Stimulated activated CD4-positive, alpha-beta T cell treated with anti-CD3 and anti-CD28 coated beads, Interleukin-2, amount 100 ng/mL, for 24 hours (primary cell): ENCODE measurements around the gene KIRREL1.

ENCODE experiments used
- DNase-seq, 2 donors: peaks; one replicate each; pipeline ENCODE4 v3.0.0-alpha.2; 2020

The KIRREL1 gene

GRCh38 chr1:158037008-158037865, 43.8 kb downstream of the KIRREL1 start:
- no peak for DNase-seq

GRCh38 chr1:158037866-158038359, 44.5 kb downstream of the KIRREL1 start:
- DNase-seq, result no peak

DNA sequence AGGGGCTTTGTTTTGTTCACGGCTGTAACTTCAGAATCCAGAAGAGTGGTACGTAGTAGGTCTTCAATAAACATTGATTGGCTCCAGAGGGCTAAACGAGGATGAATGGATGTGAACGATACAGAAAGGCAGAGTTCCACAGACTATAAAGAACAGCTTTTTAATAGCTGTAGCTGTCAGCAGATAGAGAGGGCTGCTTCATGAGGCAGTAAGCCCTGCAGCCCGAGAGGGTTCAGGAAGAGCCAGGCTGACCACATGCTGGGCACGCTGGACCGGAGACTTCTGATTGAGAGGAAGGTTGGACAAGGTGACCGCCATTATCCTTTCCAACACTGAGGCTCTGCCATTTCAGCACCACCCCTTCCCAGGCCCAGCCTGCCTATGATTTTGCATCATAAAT, 45.3 kb downstream of the KIRREL1 start:
- no peak for DNase-seq

- no peak for DNase-seq
These were observed 45.9 kb downstream of the KIRREL1 start for GRCh38 chr1:158039380-158039779.

- no peak for DNase-seq
These were observed 46.9 kb downstream of the KIRREL1 start for GRCh38 chr1:158040323-158040722.

GRCh38 chr1:158043232-158043631, 49.8 kb downstream of the KIRREL1 start:
- DNase-seq, result no peak

DNA sequence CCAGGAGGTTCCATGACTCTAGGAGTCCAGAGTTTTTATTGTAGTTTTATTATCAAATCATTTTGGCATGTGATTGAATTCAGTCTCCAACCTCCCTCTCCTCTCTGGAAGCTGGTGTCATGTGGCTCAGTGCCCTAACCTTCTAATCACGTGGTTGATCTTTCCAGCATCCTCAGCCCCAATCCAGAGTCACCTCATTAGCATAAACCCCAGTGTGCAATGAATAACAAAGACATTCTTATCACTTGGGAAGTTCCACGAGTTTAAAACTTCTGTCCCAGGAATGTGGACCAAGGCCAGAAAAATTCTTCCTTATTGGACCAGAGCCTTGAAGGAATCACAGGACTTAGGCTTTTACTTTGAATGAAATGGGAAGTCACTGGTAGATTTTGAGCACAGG, 52.2 kb downstream of the KIRREL1 start:
- DNase-seq, result no peak

DNA sequence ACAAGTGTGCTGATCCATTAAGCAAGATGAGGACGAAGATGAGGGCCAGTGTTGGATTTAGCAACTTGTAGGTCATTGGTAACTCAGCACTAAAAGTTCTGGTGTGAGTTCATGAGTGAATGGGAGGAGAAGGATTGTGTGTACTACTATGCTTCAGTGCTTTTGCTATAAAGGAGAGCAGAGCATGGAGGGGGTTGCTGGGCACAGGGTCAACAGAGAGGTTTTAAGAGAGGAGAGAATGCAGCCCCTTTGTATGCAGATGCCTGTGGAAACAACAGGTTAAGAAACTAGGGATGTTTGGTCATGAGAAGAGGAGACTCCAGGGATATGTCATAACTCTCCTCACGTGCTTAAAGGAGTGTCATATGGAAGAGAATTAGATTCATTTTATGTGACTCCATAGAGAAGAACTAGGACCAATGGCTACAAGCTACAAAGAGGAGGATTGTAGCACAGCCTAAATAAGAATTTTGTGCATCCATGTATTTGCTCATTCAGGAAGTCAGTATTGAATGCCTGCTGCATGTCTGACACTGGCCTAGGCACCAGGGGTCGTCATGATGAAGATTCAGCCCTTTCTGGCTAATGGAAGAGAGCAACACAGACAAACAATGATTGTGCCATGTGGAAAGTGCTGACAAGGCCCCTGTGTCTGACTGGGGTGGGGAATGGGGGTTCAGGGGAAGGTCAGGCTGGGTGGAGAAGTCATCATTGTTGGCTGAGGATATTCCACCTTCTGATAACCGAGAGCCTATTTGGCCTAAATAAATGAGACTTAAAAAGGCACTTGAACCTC, 53.5 kb downstream of the KIRREL1 start:
- DNase-seq, result no peak

- DNase-seq, result no peak
These were observed 55.1 kb downstream of the KIRREL1 start for GRCh38 chr1:158048371-158049067.

- no peak for DNase-seq
These were observed 56.4 kb downstream of the KIRREL1 start for GRCh38 chr1:158049853-158050252.

- no peak for DNase-seq
These were observed 59.8 kb downstream of the KIRREL1 start for GRCh38 chr1:158053276-158053675.

- DNase-seq, result no peak
These were observed 61.3 kb downstream of the KIRREL1 start for GRCh38 chr1:158054721-158055120.

DNA sequence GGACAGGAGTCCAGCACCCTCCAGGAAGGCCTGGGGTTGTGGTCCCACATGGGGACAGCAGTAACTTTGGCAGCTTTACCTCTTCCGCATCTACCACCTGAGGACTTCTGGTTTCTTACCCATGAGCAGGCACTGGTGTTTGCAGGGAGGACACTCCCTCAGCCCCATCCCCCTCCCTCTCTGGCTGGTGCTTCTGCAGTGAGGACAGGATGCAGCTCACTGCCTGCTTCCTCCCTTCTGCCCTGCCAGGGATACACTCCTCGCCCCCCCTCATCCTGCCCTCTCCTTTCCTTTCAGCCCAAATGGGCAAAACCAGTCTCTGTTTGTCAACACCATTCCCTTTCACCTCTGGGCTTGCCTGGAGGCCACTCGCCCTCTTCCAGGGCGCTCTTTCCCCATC, 62.4 kb downstream of the KIRREL1 start:
- DNase-seq, result no peak

DNA sequence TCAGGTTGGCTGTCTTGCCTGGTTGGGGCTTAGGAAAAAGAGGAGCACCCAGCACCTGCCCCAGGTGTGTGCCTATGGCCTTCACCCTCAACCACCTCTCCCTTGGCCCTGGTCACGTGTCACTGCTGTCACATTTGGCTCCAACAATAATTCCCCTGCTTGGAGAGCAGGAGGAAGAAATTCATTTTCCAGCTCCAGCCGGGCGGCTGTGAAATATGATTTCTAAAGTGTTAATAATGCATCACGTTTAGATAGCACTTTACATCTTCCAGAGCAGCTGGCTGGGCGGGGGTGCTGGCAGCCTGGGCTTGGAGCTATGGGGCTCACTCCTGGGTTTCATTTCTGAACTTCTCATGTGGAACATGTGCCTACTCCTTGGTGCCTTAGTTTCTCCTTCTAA, 63.1 kb downstream of the KIRREL1 start:
- DNase-seq, result no peak

DNA sequence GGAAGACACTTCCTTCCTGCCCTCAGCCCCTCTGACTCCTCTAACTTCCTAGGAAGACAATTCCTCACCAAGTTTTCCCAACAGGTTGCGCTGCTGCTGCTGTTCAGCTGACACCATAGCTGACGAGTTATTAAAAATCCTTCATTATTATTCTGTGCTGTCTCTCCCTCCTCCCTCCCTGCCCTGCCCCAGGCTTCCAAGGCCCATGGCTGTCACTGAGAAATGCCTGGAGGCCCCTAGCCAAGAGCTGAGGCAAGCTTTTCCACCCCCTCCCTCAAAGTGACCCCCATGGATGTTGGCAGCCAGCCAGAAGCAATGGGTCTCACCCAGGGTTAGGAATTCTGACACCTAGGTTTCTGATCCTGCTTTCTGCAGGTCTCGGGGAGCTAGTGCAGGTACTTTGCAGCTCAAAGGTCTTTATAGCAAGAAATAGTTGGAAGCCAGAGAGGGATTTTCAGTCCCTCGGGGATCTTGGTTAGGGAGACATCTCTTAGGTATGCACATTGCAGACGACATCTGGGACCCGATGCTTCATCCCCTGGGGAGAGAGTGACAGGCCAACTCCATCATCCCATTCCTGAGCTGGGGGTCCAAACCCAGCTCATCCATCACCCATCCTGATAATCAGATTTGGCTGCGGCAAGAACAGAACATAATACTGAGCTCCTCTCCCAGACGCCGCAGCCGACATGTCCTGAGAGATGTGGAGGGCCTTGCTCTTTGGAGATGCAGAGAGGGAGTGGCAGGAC, 65.0 kb downstream of the KIRREL1 start:
- no peak for DNase-seq

DNA sequence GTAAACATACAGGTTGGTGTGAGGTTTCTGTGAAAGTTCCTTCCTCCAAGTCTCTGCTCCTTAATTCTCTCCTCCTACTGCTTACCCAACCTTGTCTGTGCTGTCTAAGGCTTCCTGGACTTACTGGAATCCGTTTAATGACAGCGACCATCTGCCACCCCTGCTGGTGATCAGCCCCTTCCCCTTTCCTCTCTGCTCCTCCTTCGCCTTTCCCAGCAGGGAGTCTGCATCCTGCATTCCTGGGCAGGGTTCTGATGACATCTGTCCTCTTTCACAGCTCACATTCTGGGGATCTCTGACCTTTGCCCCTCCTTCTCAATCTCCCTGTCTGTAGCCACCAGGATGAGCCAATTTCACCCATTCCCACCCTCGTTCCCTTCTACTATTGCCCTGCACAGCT, 66.5 kb downstream of the KIRREL1 start:
- DNase-seq, result no peak

DNA sequence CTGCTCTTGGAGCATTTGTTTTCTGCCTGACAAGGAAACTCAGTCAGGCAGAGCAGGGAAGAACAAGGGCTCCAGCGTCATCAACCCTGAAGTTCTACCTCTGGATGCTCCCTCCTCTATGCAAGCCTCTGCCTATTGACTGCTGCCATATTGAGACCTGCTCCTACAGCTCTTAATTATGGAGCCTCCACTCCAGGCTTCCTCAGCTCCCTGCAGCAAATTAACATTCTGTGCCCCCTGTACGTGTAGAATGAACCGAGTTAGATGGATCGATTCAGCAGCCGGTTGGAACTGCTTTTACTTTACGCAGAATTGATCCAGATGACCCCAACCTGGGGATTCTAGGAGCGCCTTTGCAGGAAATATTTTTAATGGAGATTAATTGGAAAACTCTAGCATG, 68.7 kb downstream of the KIRREL1 start:
- DNase-seq, result no peak

DNA sequence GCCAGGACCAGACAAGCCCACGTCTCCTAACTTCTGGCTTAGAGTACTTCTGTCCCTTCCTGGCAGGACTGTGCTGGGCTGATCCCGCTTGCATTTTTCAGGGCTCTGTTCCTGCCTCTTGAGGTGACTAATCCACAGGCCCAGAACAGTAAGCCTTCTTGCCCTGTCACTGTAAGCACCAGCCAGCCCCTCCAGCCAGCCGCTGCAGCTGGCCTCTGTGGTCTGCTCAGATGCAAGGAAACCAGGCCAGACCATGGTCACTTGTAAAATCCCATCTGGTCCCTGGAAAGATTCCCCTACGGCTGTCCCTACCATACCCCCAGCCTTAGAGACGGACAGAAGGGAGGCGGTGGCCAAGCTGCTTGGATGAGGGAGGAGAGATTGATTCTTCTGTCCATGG, 74.2 kb downstream of the KIRREL1 start:
- DNase-seq, result no peak

- DNase-seq, result no peak
These were observed 75.5 kb downstream of the KIRREL1 start for GRCh38 chr1:158068918-158069317.

DNA sequence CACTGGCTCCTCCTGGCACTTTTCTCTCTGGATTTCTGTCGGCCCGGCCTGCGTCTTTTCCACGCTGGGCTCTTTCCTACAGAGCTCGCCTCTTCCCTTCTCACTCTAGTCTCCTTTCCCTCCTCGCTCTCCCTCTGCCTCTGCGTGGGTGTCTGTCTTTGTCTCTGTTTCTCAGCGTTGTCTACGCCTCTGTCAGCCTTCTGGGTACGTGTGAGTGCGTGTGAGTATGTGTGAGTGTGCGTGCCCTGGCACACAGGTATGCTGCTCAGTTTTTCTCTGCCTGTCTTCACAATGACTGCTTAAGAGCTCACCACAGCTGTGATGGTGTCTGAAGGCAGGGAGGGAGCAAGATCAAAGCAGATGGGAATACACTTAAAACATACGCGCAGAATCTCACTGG, 77.7 kb downstream of the KIRREL1 start:
- DNase-seq, result no peak

DNA sequence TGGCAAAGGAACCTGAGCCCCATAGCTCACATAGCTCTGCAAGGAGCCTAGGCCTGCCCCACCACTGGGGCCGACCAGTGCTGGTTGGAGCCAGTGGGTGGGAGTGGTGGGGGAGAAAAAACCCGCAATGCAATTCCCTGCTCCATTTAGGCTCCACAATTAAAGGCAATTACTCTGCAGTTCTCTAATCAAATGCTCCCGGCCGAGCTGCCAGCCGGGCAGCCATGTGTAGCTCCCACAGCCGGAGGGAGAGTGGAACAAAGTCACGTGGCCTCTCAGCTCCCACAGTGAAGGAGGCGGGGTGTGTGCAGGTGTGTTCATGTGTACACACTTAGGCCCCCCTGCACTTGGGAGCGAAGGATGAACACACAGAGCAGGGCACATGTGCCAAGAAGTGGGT, 81.6 kb downstream of the KIRREL1 start:
- no peak for DNase-seq

DNA sequence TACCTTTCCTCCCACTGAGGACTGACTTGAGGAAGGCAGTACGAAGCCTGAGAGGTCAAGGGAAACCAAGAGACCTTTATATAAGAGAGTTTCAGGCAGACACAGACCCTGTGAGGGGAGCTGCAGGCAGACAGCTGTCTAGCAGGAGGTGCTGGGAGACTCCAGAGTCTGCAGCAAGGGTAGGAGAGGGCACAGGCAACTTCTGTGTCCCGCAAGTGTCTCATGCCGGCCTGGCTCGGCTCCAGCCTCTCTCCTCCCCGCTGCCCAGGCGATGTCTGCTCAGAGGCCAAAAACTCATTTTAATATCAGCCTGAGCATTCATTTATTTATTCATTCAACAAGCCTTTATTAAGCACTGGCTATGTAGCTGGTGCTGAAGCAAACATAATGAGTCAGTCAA, 83.0 kb downstream of the KIRREL1 start:
- DNase-seq, result no peak
